ENCODE data around the gene SPATS2.

Gene SPATS2

GRCh38 chr12:49539406-49540228 is 172.4 kb downstream of the SPATS2 start:
- DNase-seq (ENCODE audit: low spot score): no peak

GRCh38 chr12:49540229-49541139 is 173.2 kb downstream of the SPATS2 start:
- no peak for DNase-seq (ENCODE audit: low spot score)

GRCh38 chr12:49541140-49541861 is 174.0 kb downstream of the SPATS2 start:
- DNase-seq (ENCODE audit: low spot score): no peak

GRCh38 chr12:49541911-49542505 is 174.7 kb downstream of the SPATS2 start:
- DNase-seq (ENCODE audit: low spot score): no peak

- no peak for DNase-seq (ENCODE audit: low spot score)
Observed at GRCh38 chr12:49542592-49543160, 175.4 kb downstream of the SPATS2 start.

- DNase-seq (ENCODE audit: low spot score): no peak
Observed at GRCh38 chr12:49543221-49543913, 176.1 kb downstream of the SPATS2 start.

- no peak for DNase-seq (ENCODE audit: low spot score)
Observed at GRCh38 chr12:49543914-49544815, 176.9 kb downstream of the SPATS2 start.

- DNase-seq (ENCODE audit: low spot score): no peak
Observed at GRCh38 chr12:49545815-49546214, 178.6 kb downstream of the SPATS2 start.

GRCh38 chr12:49546481-49546880 is 179.2 kb downstream of the SPATS2 start:
- DNase-seq (ENCODE audit: low spot score): no peak

GRCh38 chr12:49547090-49547690 is 179.9 kb downstream of the SPATS2 start:
- DNase-seq (ENCODE audit: low spot score): no peak

- no peak for DNase-seq (ENCODE audit: low spot score)
Observed at GRCh38 chr12:49548481-49548821, 181.2 kb downstream of the SPATS2 start.

- DNase-seq (ENCODE audit: low spot score): no peak
Observed at GRCh38 chr12:49548822-49549648, 181.8 kb downstream of the SPATS2 start.

- DNase-seq (ENCODE audit: low spot score): no peak
Observed at GRCh38 chr12:49549735-49550692, 182.8 kb downstream of the SPATS2 start.

- no peak for DNase-seq (ENCODE audit: low spot score)
Observed at GRCh38 chr12:49550693-49551252, 183.5 kb downstream of the SPATS2 start.

GRCh38 chr12:49552014-49552413 is 184.8 kb downstream of the SPATS2 start:
- no peak for DNase-seq (ENCODE audit: low spot score)

GRCh38 chr12:49552425-49552824 is 185.2 kb downstream of the SPATS2 start:
- no peak for DNase-seq (ENCODE audit: low spot score)

GRCh38 chr12:49552899-49553298 is 185.6 kb downstream of the SPATS2 start:
- no peak for DNase-seq (ENCODE audit: low spot score)

All from SK-N-DZ (cell line).